ENCODE results near the gene MAB21L1.

Gene MAB21L1

GRCh38 chr13:35475960-35476943 lies at the start of gene MAB21L1 (continued):
- peak; percentile 97 for TF ChIP-seq ZBTB44 (tag by site-specific recombination; IDR thresholded peaks at IDR 0.05)
- TF ChIP-seq ZNF366 (tag by site-specific recombination; conservative IDR thresholded peaks at IDR 0.05), result peak; percentile 65; the same call in 1 of the 2 replicates
- peak; percentile 54; the same call in 1 of the 2 replicates for TF ChIP-seq ZNF561 (tag by site-specific recombination; IDR thresholded peaks at IDR 0.05; ENCODE audit: borderline replicate concordance)
- TF ChIP-seq ZSCAN30 (tag by site-specific recombination; IDR thresholded peaks at IDR 0.05), result 0 out of 2 replicates have a peak, but pooled peaks have one; percentile 28

DNA sequence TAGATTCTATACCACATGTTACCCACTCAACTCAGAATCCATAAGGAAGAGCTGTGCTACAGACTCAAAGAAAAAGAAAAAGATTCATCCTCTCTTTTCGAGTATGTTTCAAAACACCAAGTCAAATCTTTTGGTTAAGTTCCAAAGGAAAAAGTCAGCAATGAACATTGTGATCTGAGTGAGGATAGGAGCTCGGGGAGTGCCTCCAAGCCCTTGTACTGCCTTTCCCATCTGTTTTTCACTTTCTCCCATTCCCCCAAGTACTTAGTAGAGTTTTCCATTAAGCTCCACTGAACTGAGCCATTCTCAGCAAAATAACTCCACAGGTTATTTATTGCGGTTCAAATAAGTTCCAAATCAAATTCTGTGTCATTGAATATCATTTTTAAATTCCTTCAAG lies 47.7 kb upstream of the MAB21L1 start:
- Histone ChIP-seq H3K4me3 (ENCODE audit: low read depth, low read length) (no peak overlapping the region), H3K36me3 (ENCODE audit: control insufficient read depth in 2 of 2, insufficient read depth in 1 of 2, low read length in 2 of 2) (no peaks in the 10 kb centered on the region), H3K9me3 (ENCODE audit: control insufficient read depth, insufficient read depth, low read depth, low read length) (no peaks in the 10 kb centered on the region), H3K27ac (ENCODE audit: extremely low read depth, low read depth, low read length) (no peak overlapping the region), H3K4me1 (ENCODE audit: control insufficient read depth, insufficient read depth, low read length) (no peaks in the 10 kb centered on the region)
- ChIA-PET POLR2A (no interaction called here), CTCF (interaction anchor here (0.6 kb wide), 1 partner anchor 189 kb away, joined by 3 read pairs; no protein-coding TSS in a partner anchor)
- TF ChIP-seq ZNF398 (tag by site-specific recombination; IDR thresholded peaks at IDR 0.05) (no peak), ZNF621 (tag by site-specific recombination; IDR thresholded peaks at IDR 0.05) (no peak), ZNF561 (tag by site-specific recombination; IDR thresholded peaks at IDR 0.05; ENCODE audit: borderline replicate concordance) (no peak), ZNF416 (tag by site-specific recombination; IDR thresholded peaks at IDR 0.05) (no peak), REST (tag by site-specific recombination; IDR thresholded peaks at IDR 0.05) (no peak), ZNF354C (tag by site-specific recombination; IDR thresholded peaks at IDR 0.05; ENCODE audit: borderline replicate concordance, low read depth) (no peak), ZNF202 (tag by site-specific recombination; IDR thresholded peaks at IDR 0.05; ENCODE audit: borderline replicate concordance) (no peak), ZNF341 (tag by site-specific recombination; IDR thresholded peaks at IDR 0.05; ENCODE audit: low read depth) (no peak)
- TF ChIP-seq, protein P1, sequence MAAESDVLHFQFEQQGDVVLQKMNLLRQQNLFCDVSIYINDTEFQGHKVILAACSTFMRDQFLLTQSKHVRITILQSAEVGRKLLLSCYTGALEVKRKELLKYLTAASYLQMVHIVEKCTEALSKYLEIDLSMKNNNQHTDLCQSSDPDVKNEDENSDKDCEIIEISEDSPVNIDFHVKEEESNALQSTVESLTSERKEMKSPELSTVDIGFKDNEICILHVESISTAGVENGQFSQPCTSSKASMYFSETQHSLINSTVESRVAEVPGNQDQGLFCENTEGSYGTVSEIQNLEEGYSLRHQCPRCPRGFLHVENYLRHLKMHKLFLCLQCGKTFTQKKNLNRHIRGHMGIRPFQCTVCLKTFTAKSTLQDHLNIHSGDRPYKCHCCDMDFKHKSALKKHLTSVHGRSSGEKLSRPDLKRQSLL (tag by site-specific recombination; IDR thresholded peaks at IDR 0.05), result no peak
- TF ChIP-seq, protein P2, sequence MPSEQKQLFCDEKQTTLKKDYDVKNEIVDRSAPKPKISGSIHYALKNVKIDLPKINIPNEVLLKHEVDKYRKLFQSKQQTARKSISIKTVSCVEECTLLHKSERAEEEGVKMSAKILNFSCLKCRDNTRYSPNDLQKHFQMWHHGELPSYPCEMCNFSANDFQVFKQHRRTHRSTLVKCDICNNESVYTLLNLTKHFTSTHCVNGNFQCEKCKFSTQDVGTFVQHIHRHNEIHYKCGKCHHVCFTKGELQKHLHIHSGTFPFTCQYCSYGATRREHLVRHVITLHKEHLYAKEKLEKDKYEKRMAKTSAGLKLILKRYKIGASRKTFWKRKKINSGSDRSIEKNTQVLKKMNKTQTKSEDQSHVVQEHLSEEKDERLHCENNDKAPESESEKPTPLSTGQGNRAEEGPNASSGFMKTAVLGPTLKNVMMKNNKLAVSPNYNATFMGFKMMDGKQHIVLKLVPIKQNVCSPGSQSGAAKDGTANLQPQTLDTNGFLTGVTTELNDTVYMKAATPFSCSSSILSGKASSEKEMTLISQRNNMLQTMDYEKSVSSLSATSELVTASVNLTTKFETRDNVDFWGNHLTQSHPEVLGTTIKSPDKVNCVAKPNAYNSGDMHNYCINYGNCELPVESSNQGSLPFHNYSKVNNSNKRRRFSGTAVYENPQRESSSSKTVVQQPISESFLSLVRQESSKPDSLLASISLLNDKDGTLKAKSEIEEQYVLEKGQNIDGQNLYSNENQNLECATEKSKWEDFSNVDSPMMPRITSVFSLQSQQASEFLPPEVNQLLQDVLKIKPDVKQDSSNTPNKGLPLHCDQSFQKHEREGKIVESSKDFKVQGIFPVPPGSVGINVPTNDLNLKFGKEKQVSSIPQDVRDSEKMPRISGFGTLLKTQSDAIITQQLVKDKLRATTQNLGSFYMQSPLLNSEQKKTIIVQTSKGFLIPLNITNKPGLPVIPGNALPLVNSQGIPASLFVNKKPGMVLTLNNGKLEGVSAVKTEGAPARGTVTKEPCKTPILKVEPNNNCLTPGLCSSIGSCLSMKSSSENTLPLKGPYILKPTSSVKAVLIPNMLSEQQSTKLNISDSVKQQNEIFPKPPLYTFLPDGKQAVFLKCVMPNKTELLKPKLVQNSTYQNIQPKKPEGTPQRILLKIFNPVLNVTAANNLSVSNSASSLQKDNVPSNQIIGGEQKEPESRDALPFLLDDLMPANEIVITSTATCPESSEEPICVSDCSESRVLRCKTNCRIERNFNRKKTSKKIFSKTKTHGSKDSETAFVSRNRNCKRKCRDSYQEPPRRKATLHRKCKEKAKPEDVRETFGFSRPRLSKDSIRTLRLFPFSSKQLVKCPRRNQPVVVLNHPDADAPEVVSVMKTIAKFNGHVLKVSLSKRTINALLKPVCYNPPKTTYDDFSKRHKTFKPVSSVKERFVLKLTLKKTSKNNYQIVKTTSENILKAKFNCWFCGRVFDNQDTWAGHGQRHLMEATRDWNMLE (tag by site-specific recombination; conservative IDR thresholded peaks at IDR 0.05; ENCODE audit: low read depth), result no peak

Measured in HEK293 (cell line).